GM21528 (cell line): ENCODE results near the gene LIFR.
A peak's percentile ranks its signal among the peaks of the same experiment; 100 is the strongest.

Experiments
- ATAC-seq: cut with Tn5 transposase; IDR thresholded peaks from one replicate; pipeline ENCODE4 v1.9.1; 2021; ENCODE audit warnings: mild to moderate bottlenecking, moderate library complexity; ENCODE audit not compliant: unreplicated experiment, low FRiP score

Gene LIFR

DNA sequence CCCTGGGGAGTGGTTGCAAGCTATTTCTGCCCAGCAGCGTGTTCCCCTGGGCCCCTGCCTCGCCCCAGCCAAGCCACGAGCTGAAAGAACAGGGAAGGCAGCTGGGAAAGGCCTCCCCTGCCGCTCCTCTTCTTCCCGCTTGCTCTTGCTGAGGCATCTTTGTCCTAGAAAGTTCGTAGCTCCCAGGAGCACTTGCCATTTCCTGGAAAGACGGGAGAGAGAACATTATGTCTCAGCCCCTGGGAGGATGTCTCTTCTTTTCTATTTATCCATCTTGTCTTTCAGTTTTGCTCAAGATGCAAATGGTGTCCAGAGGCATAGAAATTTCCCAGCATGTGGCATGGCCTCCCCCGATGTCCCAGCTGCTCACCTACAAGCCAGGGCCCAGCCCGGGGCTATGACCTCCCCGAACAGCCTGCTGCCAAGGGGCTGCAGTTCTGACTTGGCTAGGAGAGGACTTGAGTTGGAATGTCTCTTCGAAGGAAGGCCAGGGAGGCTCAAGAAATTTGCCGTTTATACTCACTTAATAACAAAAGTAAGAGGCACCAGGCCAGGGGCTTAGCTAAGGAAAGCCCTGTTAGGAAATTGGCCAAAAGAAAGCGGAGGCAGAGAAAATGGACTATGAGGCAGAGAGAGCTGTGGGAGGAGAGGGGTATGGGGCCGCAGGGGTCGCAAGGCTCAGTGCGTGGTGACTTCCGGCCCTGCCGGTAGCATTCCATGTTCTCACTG is 87.3 kb downstream of the LIFR start:
- no peak for ATAC-seq

GRCh38 chr5:38468202-38468673 is 88.2 kb downstream of the LIFR start:
- ATAC-seq = no peak

GRCh38 chr5:38467353-38468040 is 88.9 kb downstream of the LIFR start:
- ATAC-seq = no peak

DNA sequence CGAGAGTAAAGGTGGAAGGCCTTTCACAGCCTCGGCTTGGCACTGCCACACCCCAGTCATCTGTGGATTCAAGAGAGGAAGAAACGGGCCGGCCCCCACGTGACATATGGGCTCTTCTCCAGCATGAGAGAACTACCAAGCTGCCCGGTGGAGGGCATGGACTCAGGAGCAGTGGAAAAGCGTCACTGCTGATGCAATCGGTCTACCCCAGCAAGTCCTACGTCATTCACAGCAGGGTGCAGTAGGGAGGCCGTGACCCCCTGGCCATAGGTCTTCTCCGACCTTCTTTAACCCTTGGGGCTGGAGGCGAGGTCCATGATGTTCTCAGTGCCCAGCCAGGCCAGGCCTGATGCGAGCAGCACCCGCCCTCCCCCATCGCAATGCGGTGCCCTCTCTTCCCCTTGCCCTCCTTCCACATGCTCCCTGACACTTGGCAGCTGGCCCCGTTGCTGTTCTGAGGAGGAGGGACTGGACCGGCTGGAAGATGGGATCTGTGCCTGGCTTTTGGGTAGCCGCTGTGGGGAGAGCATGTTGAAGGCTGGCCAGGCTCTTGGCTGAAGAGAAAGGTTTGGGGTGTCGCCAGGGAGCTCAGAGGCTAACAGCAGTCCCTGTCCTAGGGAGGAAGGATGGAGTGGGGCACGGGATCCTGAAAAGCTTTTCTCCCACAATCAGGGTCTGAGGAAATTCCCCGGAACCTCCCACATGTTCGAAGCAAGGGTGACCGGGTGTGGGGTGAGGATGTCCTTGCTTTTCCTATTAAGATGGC is 89.8 kb downstream of the LIFR start:
- ATAC-seq = no peak

DNA sequence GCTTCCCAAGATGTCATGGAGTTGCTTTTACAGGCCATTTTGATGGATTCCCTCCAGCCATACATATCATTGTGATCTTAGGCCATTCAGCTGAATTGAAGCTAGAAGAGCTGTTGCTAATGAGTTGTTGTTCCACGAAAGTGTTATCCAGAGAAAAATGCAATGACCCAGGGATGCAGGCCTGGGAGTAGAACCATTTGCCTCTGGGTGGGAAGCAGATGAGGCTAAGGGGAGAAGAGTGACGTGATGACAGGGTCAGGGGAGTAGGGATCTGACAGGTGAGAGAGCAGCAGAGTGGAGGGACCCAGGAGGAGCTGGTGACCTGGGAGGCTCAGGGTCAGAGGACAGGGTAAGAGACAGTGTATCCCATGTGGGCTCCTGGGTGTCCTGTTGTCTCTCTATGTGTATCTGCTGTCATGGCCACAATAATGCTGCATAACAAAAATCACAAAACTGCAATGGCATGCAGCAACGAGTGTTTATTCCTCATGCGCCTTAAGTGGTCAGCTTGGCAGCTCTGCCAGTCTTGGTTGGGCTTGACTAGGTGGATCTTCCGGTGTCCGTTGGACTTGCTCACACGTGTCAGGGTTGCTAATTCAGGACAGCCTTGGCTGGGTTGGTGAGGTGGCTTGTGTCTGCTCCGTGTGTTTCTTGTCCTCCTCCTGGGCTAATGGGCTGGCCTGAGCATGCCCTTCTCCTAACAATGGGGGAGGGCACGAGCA is 90.6 kb downstream of the LIFR start:
- ATAC-seq = no peak

DNA sequence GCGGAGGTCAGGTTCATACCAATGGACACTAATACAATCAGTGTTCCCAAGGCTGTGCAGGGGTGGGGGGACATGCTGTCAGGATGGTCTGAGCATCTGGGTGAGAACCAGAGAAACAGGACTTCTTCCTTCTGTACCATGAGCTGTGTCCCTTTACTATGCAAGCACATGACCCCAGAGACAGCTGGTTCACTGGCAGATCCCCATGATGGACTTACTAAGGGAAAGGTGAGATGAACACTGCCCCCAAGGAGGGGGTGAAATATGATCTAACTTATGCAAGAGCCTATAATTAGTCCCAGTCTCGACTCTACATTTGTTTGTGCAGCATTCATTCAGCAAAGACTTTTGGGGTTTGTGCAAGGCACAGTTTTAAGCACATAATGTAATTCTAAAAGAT is 91.4 kb downstream of the LIFR start:
- ATAC-seq = no peak

DNA sequence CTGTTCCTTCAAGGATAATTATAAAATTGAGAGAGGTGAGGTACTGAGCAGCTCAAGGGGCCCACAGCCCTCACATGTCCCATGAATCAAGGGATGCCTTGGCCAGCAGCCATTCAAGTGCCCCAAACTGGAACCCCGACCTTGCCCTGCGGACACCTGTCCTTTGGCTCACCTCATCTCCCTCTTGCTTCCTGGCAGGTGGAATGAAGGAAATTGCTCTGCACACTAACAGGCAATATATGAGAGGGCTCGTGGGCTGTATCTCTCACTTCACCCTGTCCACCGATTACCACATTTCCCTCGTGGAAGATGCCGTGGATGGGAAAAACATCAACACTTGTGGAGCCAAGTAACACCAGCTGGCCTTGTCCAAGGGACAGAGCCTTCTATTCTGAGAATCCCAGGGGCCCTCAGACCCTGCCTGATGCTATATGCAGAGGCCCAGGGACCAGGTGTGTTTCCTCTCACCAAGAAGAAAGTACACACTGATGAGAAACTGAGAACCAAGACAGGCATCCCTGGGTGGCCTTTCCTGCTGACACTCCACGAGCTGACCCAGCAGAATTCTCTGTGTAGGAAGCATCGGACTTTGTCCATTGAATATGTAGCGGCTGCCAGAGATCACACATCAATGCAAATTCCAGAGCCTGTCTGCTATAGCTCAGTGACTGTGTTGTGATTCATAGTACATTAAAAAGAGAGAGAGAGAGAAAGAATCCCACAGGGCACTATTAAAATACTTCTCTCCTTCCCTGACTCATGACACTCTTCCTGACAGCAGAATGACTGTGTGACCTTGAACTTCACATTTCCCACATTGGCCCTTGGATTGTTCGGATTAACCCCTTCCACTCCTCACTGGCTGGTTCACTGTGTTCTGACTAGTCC is 92.6 kb downstream of the LIFR start:
- no peak for ATAC-seq

DNA sequence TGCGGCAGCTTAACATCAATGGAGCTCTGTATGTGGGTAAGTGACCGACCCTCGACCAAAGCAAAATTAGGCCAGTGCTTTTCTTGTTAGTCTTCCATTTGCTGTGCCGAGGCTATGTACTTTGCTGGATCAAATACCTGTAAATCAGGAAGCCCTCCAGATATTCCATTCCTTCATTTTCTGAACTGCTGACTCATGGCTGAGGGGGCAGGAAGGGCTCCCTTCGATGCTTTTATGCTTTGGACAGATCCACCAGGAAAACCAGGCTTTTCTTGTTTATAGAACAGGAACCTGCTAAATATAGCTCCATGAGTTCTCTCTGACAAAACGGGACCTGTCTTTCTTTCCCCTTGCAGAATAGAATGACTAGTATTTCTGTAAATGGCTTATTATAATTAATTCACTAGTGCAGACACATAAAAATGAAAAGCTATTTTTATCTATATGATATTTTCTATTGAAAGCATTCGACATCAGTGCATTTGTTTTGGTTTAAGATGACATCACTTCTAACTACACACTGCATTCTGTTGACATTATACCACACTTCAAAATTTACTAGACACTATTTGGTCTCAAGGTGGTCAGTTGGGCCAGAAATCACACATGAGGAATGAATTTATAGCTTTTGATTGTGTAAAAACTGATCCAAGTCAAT is 93.3 kb downstream of the LIFR start:
- no peak for ATAC-seq

- ATAC-seq = no peak
Measured at GRCh38 chr5:38458174-38458573, 98.3 kb downstream of the LIFR start.

GRCh38 chr5:38456657-38457399 is 99.6 kb downstream of the LIFR start:
- no peak for ATAC-seq

- no peak for ATAC-seq
Measured at GRCh38 chr5:38455796-38456330, 100.6 kb downstream of the LIFR start.

- peak; percentile 22 for ATAC-seq
Measured at GRCh38 chr5:38453921-38454320, 102.5 kb downstream of the LIFR start.

GRCh38 chr5:38453506-38453905 is 102.9 kb downstream of the LIFR start:
- ATAC-seq = peak; percentile 98

GRCh38 chr5:38452201-38452600 is 104.2 kb downstream of the LIFR start:
- ATAC-seq = no peak

DNA sequence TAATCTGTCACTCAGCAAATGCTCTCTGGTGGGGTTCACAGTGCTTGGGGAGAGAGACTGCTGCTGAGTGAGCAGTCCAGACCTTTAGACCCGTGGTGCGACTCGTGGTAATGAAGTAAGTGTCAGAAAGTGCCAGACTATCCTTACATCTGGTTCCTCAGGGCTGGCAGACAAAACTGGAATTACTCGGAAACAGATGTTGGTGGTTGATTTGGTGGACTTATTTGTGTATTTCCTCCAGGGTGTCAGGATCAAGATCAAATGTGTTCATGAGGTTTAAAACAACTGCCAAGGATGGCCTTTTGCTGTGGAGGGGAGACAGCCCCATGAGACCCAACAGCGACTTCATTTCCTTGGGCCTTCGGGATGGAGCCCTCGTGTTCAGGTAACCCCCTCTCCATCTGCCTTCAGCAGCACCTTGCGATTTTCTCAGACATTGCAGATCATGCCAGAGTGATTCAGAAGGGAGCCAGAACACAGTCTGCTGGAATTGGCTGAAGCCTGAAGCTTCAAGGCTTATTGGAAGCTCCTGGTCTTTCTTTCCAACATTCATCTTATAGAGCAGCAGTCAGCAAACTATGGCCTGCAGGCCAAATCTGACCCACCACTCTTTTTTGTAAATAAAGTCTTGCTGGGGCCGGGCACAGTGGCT is 105.2 kb downstream of the LIFR start:
- ATAC-seq = no peak

DNA sequence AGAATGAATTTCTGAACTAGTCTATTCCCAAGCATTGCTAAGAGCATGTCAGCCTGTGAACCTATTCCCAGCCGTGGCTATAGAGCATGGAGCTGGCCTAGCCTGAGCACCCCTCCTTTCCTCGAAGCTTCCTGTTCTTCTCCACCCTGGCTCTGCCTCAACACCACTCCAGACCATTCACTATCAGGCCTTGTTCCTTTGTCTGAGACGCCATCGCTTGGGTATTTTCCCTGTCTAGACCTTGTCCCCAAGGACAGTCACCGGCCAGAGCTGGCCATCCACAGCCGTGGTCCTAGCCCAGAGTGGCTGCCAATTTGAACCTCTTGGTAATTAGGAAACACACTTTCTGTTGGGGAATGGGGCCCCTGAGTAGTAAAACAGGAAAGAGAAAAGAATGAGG is 105.8 kb downstream of the LIFR start:
- ATAC-seq = no peak

- ATAC-seq = no peak
Measured at GRCh38 chr5:38448568-38449350, 107.7 kb downstream of the LIFR start.
